ENCODE results near the gene GHRHR.

- no peak for TF ChIP-seq CTCF (IDR thresholded peaks at IDR 0.05; ENCODE audit: poor library complexity)
- TF ChIP-seq EZH2phosphoT487 (IDR thresholded peaks at IDR 0.05; ENCODE audit: low read depth, severe bottlenecking, unreplicated experiment) = no peak
- no peak for TF ChIP-seq EZH2 (IDR thresholded peaks at IDR 0.05; ENCODE audit: borderline replicate concordance)
Observed at GRCh38 chr7:31003721-31004120, 40.0 kb downstream of the GHRHR start.

Data from hepatocyte (in vitro differentiated cells).